AG08395 (cell line): ENCODE measurements around the gene ALOX5.
A peak's percentile ranks its signal among the peaks of the same experiment; 100 is the strongest.
"Not testable (repeated sequence)": the region's sequence is repeated elsewhere in the genome, so short reads cannot be mapped to it uniquely, and the experiment has no call there.

ENCODE experiments used
- DNase-seq: peaks from one replicate; pipeline ENCODE4 v3.0.0; 2012; ENCODE audit warnings: mixed read lengths, low spot score

The ALOX5 gene

GRCh38 chr10:45373576-45374349 lies at the start of gene ALOX5:
ALOX5 (plus strand) TSS chr10:45374216; CDS start chr10:45374280, 64 bp downstream.
- no peak for DNase-seq

DNA sequence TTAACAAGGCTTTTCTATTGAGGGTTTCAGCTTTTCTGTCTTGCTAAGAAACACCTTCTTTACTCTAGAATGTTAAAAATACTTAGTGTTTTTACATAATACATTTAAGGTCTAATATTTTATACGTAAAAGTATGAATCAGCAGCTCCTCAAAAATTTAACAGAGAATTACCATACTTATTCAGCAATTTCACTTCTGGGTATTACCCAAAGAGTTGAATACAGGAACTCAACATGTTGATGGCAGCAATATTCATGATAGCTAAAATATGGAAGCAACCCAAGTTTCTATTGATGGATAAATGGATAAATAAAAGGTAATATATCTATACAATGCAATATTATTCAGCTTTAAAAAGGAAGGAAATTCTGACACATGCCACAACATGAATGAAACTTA lies 48.9 kb upstream of the ALOX5 start:
- no peak for DNase-seq

DNA sequence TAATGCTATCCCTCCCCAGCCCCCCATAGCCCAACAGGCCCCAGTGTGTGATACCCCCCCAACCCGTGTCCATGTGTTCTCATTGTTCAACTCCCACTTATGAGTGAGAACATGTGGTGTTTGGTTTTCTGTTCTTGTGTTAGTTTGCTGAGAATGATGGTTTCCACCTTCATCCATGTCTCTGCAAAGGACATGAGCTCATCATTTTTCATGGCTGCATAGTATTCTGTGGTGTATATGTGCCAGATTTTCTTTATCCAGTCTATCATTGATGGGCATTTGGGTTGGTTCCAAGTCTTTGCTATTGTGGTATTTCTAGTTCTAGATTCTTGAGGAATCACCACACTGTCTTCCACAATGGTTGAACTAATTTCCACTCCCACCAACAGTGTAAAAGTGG lies 47.2 kb upstream of the ALOX5 start:
- not testable (repeated sequence) for DNase-seq

DNA sequence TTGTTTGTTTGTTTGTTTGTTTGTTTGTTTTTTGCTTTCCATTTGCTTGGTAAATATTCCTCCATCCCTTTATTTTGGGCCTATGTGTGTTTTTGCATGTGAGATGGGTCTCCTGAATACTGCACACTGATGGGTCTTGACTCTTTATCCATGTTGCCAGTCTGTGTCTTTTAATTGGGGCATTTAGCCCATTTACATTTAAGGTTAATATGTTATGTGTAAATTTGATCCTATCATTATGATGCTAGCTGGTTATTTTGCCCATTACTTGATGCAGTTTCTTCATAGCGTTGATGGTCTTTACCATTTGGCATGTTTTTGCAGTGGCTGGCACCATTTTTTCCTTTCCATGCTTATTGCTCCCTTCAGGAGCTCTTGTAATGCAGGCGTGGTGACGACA lies 42.2 kb upstream of the ALOX5 start:
- DNase-seq, result not testable (repeated sequence)

GRCh38 chr10:45339894-45340293 lies 34.1 kb upstream of the ALOX5 start:
- no peak for DNase-seq

DNA sequence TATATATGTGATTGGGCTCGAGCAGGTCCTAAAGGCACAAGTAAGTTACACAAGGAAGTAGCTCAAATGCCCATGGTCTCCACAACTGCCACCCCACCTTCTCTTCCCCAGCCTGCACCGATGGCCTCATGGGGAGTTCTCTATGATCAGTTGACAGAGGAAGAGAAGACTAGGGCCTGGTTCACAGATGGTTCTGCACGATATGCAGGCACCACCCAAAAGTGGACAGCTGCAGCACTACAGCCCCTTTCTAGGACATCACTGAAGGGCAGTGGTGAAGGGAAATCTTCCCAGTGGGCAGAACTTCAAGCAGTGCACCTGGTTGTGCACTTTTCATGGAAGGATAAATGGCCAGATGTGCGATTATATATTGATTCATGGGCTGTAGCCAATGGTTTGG lies 33.6 kb upstream of the ALOX5 start:
- not testable (repeated sequence) for DNase-seq

- DNase-seq, result not testable (repeated sequence)
Observed at GRCh38 chr10:45346652-45347335, 27.2 kb upstream of the ALOX5 start.

DNA sequence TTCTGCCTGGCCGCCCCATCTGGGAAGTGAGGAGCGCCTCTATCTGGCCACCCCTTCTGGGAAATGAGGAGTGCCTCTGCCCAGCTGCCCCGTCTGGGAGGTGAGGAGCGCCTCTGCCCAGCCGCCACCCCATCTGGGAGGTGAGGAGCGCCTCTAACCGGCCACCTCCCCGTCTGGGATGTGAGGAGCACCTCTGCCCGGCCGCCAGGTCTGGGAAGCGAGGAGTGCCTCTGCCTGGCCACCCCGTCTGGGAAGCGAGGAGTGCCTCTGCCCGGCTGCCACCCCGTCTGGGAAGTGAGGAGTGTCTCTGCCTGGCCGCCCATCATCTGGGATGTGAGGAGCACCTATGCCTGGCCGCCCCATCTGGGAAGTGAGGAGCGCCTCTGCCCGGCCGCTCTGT lies 26.6 kb upstream of the ALOX5 start:
- DNase-seq, result not testable (repeated sequence)

DNA sequence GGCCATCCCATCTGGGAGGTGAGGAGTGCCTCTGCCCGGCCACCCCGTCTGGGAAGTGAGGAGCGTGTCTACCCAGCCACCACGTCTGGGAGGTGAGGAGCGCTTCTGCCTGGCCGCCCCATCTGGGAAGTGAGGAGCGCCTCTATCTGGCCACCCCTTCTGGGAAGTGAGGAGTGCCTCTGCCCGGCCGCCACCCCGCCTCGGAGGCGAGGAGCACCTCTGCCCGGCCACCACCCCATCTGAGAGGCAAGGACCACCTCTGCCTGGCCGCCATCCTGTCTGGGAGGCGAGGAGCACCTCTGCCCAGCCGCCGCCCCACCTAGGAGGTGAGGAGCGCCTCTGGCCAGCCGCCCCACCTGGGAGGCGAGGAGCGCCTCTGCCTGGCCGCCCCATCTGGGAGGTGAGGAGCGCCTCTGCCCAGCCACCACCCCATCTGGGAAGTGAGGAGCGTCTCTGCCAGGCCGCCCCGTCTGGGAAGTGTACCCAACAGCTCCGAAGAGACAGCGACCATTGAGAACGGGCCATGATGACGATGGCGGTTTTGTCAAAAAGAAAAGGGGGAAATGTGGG lies 25.7 kb upstream of the ALOX5 start:
- DNase-seq, result not testable (repeated sequence)

- no peak for DNase-seq
Observed at GRCh38 chr10:45353186-45353585, 20.8 kb upstream of the ALOX5 start.

DNA sequence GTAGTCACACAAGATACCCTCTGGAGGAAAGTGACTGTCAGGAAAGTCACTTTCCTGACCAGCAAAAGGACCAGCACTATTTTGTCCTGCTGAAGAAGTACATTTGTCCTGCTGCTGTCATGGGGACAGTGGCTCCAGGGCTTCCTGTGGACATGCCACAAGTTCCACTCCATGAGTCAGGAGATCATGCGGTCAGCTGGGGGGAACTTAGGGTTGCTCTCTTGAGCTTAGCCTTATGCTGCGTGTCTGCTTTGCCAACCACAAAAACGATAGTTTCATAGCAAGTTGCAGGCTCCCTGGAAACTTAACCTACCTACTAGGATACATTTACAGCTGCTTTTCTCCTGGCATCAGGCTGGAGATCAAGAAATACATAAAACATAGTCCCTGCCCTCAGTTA lies 19.8 kb upstream of the ALOX5 start:
- peak; percentile 48 for DNase-seq

DNA sequence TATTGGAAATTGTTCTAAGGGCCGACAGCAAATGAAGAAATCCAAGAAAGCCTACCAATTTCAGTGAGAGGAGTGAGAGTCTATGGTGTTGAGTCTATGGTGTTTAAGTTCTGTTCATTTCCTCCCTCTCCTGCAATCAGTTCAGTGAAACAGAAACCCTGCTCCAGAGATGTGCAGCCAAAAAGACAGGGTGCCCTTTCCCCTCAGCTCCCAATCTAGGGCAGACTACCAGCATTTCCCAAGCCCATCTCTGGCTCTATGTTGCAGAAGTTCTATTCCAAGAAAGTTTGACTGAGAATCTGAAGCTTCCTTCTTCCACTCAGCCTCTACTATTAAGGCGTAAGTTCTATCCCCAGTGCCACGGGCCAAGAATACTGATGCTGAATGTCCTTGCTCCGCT lies 18.5 kb upstream of the ALOX5 start:
- DNase-seq, result no peak

- not testable (repeated sequence) for DNase-seq
Observed at GRCh38 chr10:45358961-45359360, 15.1 kb upstream of the ALOX5 start.

- DNase-seq, result not testable (repeated sequence)
Observed at GRCh38 chr10:45361983-45362799, 11.8 kb upstream of the ALOX5 start.

- not testable (repeated sequence) for DNase-seq
Observed at GRCh38 chr10:45367643-45368042, 6.4 kb upstream of the ALOX5 start.

DNA sequence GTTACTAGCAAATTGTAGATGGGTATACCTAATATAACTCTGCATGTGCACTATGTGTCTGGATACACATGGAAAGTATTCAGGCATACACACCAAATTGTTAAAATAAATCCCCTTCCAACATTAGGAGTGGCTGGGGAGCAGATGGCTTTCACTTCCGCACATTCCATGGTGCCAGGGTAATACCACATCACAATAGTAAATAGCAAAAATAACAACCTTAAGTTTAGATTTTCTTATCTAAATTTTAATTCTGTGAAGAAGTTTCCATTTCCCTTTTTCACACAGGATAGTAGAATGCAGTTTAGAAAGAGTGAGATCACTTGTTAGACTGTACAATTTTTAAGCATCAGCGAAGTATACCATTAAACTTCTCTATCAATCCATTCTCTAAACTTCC lies 5.8 kb upstream of the ALOX5 start:
- no peak for DNase-seq

DNA sequence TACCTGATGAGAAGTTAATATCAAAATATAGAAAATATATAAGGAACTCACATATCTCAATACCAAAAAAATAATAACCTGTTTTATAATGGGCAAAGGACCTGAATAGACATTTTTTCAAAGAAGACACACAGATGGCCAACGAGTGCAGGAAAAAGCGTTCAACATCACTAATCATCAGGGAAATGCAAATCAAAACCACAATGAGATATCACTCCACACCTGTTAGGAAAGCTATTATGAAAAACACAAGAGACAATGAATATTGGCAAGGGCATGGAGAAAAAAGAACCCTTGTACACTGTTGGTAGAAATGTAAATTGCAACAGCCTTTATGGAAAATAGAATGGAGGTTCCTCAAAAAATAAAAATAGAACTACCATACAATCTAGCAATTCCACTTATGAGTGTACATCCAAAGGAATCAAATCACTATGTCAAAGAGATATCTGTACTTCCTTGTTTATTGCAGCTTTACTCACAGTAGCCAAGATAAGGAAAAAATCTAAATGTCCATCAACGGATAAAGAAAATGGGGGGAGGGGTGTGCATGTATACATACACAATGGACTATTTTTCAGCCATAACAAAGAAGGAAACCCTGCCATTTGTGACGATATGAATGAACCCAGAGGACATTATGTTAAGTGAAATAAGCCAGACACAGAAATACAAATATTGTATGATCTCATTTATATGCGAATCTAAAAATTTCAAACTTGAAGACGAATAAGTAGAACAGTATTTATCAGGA lies 3.6 kb upstream of the ALOX5 start:
- DNase-seq, result no peak

DNA sequence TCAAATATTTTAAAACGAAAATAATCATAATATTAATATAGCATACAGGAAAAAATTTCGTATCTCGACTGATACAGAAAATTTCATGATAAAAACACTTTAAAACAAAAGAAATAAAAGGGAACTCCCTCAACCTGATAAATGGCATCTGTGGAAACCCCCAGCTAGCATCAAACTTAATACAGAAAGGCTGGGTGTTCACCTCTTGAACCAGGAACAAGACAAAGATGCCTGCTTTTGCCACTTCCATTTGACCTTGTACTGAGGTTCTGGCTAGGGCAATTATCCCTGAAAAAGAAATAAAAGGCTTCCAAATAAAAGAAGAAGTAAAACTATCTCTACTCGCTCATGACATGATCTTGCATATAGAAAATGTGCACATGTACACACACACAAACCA lies 2.5 kb upstream of the ALOX5 start:
- DNase-seq, result no peak

DNA sequence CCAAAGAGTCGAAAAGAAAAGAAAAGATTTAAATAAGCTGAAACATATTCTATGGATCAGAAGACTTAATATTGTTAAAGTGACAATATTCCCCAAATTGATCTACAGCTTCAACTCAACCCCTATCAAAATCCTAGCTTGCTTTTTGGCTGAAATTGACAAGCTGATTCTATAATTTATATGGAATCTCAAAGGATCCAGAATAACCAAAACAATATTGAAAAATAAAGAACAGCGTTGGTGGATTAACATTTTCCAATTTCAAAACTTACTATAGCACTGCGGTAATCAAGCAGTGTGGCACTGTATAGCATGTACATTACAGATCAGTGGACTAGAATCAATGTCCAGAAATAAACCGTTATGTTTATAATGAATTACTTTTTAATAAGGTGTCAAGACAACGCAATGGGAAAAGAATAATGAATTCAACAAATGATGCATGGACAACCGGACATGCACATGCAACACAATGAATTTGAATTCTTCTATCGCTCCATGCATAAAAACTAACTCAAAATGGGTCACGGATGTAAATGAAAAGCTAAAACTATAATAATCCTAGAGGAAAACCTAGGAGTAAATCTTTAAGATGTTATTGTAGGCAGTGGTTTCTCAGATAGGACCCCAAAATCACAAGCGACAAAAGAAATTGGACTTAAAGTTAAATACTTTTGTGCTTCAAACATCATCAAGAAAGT lies 1.6 kb upstream of the ALOX5 start:
- DNase-seq, result no peak

DNA sequence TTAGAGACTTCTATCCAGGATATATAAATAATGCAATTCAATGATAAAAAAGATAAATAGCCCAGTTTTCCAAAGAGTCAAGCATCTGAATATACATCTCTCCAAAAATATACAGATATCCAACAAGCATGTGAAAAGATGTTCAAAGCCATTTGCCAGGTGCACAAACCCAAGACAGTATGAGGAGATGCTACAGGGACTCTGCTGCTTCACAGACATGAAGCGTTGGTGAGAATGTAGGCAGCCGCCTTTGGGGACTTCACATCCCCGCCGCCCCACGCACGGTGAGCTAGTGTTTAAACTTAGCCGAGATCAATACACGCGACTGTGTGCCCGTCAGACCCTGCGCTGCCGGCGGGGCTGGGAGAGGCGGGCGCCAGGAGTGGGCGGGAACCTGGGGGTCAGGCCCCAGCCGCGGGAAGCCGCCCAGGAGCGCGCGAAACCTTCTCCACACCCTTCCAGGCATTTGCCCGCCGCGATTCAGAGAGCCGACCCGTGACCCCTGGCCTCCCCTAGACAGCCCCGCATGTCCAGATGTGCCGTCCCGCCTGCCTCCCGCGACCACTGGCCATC lies 927 bp upstream of the ALOX5 start:
- no peak for DNase-seq
